Measurements from ENCODE around the gene FGF22.
A peak's percentile ranks its signal among the peaks of the same experiment; 100 is the strongest.
"Not testable (repeated sequence)": the region's sequence is repeated elsewhere in the genome, so short reads cannot be mapped to it uniquely, and the experiment has no call there.

The FGF22 gene
- total RNA-seq, result 0 to 0.55 (median 0) reads per million in 17 experiments

DNA sequence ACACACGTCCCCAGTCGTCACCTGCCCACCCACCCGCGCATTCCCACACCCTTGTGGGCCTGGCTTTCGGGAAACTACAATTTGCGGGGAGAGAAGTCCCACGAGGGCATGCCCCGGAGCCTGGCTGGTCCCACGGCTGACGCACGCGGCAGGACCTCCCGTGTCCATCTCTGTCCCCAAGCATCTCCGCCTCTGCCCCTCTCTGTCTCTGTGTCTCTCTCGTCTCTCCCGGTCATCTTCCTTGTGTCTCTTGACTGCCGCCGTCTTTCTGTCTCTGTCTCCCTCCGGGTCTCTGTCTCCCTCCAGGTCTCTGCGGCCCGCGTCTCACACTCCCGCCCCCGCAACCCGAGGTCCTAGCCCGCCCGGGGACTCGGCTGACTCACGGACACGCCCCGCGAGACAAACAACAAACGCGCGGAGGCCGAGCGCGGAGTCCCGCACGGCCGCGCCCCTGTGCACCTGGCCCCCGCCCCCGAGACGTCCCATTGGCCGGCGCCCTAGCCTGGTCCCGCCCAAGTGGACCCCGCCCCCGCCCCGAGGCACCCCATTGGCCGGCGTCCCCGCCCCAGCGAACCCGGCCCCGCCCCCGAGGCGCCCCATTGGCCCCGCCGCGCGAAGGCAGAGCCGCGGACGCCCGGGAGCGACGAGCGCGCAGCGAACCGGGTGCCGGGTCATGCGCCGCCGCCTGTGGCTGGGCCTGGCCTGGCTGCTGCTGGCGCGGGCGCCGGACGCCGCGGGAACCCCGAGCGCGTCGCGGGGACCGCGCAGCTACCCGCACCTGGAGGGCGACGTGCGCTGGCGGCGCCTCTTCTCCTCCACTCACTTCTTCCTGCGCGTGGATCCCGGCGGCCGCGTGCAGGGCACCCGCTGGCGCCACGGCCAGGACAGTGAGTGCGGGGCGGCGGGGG, at the start of gene FGF22:
Gene FGF22, plus strand, starts transcription at position 627 of the 908 bp plus-strand sequence. Its CDS starts 47 bp downstream, at position 674.
- peak; percentile 91 to 98 (median 94) for DNase-seq

DNA sequence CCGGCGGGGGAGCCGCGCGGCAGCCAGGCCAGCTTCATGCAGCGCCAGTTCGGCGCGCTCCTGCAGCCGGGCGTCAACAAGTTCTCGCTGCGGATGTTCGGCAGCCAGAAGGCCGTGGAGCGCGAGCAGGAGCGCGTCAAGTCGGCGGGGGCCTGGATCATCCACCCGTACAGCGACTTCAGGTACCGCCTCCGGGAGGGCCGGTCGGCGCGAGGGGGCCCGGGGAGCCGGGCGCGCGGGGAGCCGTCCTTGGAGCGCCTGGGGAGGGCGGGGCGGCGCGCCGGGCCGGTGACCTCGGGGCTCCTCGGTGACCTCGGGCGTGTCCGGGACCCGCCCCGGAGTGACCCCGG, 49.3 kb upstream of the FGF22 start:
- DNase-seq, result peak in 1 of 4 experiments; percentile 59

DNA sequence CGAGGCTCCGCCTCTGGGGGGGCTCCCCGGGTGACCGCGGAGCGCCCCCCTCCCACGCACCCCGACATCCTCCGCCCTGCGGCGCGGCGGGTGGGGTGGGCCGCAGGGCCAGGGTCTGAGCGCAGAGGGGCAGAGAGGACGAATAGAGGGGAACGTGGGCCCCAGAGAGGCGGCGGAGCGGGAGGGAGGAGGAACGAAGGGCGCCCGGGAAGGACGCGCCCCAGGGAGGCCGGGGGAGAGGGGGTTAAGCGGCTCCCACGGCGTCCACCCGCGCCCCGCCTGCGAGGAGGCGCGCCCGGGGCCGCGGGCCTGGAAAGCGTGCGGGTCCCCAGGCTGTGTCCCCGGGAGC, 49.0 kb upstream of the FGF22 start:
- DNase-seq, result no peak

DNA sequence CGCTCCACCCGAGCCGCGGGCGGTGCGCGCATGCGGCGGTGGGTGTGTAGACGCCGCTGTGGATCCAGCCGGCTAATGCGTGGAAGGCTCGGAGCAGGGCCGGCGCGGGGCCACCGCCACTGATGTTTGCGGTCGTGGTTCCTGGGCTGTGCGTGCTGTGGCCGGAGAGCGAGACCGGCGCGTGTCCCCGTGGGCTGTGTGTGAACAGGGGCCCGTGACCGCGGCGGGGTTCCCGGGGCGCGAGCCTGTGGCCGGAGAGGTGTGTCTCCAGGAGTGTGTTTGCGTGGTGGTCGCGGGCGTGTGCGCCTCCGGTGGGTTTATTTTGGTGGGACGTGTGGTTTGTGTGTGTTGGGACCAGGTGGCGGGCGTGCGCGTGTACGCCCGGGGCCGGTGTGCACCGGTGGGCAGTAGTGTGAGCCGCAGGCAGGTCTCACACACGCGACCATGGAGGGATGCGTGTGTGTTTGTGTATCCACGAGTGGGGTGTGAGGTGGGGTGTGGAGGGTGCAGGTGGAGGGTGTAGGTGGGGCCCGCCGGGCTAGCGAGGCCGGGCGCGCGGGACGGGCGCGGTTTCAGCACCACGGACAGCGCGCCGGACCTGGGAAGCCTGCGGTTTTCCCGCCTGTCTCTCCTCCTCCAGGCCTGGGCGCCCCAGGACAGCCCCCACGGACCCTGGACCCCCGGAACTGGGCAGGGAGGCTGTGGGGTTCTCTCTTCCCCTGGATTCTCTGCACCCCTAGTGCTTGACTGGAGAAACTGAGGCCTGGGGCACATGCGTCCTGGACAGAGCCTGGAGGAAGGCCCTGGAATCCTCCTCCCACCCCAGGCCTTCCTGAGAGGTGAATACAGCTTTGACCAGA, 48.4 kb upstream of the FGF22 start:
- DNase-seq, result peak; percentile 23 to 74 (median 46)

DNA sequence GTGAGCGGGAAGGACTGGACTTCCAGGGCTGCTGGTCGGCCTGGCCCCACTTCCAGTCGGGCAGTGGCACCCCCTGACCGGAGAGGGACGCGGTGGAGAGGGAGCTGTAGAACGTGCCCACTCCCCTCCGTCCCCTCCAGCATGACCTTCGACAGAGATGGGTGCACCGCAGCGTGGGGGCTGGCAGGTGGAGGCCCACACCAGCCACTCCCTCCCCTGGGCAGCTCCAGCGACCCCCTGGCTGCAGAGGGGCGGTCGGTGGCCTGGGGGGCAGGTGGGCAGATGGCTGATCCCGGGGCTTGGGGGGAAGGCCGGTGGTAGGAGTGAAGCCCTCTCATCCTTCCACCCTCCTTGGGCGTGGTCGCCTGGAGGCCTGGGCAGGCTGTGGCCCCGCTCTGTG, 47.6 kb upstream of the FGF22 start:
- no peak for DNase-seq

DNA sequence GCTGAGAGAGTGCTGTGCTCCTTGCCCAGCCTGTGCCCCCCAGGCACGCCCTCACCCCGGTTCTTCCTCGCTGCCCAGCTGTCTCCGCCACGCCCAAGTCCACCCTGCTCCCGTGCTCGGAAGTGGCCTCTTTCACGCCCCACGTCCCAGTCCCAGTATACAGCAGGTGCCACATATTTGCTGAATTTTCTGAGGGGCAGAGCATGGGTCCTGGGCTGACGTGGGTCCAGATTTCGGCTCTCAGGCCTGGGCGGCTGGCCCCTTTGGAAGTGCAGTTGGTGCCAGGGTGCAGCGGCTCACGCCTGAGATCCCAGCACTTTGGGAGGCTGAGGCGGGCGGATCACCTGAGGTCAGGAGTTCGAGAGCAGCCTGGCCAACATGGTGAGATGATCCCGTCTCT, 46.6 kb upstream of the FGF22 start:
- no peak for DNase-seq

DNA sequence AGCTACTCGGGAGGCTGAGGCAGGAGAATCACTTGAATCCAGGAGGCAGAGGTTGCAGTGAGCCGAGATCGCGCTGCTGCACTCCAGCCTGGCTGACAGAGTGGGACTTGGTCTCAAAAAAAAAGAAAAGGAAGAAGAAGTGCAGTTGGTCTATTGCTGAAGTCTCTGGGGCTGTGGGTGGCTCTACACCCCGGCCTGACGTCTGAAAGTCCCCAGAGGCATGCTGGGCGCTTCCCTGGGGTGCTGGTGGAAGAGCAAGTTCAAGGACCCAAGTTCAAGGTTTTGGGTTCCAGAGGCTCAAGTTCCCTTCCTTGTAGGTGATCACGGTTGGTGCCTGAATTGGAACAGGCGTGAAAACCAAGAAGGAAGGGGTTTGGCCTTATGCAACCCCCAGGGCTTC, 46.2 kb upstream of the FGF22 start:
- peak in 2 of 4 experiments; percentile 41 to 59 for DNase-seq

DNA sequence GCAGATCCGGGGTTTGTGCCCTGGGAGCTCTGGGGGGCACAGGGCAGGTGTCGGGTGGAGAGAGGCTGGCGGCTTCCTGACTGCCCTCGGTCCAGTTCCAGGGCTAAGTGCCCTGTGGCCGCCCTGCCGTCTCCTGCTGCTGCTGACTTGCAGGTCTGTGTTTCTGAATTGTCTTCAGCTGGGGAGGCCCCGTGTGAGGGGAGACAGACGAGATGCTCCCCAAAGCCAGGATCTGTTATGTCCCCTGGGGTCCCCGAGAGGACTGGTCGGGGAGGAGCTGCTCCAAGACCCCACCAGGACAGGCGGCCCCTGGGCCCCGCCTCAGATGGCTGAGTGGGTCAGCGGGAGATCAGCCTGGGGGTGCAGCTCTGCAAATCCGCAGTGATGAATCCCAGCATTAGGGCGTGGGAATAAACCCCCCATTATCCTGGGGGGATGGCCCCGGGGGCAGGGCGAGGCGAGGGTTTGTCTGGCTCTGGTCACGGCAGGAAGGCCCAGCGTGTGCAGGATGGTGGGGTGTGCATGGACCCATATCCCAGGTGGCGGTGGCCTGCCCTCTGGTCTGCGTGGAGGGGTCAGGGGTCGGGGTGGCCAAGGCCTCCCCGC, 45.3 kb upstream of the FGF22 start:
- DNase-seq, result no peak

DNA sequence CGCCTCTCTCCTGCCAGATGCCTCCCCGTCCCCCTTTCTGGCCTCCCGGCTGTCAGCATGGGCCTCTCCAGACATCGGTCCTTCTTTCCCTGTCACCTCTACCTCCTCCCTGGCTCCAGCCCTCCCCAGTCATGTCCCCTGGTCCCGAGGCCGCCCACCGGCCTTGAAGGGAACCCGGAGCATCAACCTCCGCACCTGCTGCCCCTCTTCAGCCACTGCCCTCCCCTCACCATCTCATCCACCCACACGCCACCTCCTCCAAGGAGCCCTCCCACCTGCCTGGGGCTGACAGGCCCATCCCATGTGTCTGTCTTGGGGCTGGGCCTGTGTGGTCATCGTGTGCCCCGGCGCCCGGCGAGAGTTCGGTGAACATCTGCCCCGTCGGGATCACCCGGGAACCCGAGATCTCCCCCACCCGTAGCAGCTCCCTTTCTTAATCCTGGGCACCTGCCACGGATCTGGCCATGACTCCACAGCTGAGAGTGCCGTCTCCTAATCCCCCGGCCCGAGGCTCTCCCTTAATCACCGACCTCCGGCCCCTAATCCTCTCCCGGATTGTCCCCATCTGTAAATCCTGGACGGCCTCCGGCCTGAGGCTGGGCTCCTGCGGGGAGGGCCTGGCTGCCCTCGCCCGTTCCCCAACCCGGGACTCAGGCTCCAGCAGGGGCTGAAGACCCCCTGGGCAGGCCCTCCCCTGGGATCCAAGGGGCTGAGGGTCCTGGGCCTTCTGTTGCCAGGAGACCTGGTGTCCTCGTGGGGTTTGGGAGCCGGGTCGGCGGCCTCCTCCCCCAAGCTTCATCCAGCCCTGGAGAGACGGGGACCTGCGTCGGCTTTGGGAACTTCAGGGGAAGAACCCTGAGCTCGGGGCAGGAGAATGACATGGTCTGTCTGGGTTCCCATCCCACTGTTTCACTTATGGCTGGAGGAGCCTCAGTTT, 44.1 kb upstream of the FGF22 start:
- no peak for DNase-seq

DNA sequence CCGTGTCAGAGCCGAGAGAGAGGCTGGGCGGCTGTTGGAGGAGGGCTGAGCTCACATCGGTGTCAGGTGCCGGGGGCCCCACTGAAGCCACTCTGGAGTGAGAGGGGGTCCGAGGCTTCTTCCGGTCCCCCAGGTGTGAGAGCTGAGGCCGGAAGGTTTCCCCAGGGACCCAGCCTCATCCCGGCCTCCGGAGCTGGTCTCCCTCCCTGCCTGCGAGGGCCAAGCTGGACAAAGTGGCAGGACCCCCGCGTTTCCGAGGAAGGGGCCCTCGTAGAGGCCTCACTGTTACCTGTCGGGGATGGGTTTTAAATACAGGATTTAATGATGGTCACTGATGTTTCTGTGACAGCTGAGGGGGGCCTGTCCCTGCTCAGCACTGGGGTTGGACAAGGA, 43.4 kb upstream of the FGF22 start:
- no peak for DNase-seq

DNA sequence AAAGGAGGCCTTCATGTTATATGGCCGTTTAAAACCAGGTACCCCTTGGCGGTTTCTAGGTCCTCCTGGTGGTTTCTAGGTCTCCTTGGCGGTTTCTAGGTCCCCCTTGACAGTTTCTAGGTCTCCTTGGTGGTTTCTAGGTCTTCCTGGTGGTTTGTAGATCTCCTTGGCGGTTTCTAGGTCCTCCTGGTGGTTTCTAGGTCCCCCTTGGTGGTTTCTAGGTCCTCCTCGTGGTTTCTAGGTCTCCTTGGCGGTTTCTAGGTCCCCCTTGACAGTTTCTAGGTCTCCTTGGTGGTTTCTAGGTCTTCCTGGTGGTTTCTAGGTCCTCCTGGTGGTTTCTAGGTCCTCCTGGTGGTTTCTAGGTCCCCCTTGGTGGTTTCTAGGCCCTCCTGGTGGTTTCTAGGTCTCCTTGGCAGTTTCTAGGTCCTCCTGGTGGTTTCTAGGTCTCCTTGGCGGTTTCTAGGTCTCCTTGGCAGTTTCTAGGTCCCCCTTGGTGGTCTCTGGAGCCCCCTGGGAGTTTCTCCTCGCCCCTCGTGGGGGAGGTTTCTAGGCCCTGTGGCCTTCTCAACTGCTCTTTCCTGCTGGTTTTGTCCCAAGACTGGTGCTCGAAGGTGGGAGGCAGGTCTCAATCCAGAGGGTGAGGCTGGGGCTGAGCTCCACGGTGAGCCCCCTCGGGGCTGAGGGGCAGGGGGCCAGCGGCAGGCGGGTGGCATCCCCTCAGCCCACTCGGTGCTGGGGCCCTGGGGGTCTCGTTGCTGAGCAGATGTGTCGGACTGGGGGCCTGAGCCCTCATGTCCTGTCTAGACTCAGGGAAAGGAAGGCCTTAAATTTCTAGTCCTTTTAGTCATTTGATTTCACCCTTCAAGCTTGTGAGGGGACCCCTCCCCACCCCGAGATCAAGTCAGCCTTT, 42.0 kb upstream of the FGF22 start:
- DNase-seq, result no peak

DNA sequence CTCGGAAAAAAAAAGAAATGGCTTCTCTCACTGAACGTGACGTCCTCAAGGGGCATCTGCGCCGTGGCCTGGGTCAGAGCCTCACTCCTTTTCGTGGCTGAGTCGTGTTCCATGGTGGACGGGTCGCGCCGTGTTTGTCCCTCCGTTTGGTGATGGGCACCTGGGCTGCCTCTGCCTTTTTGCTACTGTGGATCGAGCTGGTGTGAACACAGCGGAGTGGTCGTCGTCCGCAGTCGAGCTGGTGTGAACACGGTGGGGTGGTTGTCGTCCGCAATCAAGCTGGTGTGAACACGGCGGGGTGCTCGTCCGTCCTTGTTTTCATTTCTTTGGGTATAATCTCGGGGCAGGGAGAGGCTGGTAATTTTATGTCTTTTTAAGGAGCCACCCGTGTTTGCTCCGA, 38.4 kb upstream of the FGF22 start:
- DNase-seq, result no peak

DNA sequence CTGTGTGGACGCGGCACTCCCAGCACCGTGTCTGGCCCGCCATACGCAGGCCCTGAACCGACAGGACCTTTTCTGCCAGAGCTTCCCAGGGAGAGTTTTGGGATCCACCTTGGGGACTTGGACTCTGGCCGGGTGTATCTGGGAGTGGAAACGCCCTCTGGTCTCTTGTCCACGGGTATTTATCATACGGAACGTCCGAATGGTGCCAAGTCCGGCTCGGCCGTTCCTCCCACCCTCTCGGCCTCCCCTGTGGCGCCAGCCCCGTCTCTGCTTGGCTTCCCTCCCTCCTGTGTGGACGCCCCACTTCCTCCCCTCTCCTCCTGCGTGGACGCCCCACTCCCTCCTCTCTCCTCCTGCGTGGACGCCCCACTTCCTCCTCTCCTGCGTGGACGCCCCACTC, 37.9 kb upstream of the FGF22 start:
- DNase-seq, result no peak

DNA sequence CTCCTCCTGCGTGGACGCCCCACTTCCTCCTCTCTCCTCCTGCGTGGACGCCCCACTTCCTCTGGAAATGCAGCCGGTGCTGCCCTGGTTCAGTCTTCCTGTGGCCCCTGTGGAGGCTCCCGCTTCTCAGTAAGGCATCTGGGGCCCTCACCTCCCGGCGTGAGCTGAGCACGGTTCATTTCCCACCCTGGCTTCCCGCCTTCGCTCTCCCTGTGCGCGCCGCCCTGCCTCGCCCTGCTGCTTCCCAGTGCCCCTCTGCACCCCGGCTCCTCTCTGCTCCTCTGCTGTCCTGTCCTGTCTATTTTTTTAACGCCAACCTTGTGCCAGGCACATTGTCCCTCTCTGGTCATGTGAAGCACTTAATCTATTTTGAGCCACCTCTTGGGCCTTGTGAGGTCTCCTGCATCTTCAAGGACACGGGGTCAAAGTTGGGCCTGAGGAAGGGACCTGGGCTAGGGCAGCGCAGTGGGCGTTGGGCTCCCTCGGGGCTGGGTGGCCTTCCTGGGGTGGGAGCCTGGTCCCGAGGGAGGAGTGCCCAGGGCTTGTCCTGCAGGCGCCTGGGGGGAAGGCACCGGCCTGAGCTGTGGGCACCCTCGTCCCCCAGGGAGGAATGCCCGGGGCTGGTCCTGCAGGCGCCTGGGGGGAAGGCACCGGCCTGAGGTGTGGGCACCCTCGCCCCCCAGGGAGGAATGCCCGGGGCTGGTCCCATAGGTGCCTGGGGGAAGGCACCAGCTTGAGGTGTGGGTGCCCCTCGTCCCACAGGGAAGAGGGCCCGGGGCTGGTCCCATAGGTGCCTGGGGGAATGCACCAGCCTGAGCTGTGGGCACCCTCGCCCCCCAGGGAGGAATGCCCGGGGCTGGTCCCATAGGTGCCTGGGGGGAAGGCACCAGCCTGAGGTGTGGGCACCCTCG, 37.0 kb upstream of the FGF22 start:
- no peak for DNase-seq

DNA sequence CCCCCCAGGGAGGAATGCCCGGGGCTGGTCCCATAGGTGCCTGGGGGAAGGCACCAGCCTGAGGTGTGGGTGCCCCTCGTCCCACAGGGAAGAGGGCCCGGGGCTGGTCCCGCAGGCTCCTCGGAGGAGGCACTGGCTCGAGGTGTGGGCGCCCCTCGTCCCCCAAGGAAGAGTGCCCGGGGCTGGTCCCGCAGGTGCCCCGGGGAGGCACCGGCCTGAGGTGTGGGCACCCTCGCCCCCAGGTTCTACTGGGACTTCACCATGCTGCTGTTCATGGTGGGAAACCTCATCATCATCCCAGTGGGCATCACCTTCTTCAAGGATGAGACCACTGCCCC, 36.4 kb upstream of the FGF22 start:
- not testable (repeated sequence) for DNase-seq

DNA sequence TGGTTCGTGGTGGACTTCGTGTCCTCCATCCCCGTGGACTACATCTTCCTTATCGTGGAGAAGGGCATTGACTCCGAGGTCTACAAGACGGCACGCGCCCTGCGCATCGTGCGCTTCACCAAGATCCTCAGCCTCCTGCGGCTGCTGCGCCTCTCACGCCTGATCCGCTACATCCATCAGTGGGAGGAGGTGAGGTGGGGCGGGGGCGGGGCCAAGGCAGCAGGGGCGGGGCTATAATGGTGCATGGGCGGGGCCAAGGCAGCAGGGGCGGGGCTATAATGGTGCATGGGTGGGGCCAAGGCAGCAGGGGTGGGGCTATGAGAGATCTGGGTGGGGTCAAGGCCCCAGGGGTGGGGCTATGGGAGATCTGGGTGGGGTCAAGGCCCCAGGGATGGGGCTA, 35.9 kb upstream of the FGF22 start:
- DNase-seq, result not testable (repeated sequence)

DNA sequence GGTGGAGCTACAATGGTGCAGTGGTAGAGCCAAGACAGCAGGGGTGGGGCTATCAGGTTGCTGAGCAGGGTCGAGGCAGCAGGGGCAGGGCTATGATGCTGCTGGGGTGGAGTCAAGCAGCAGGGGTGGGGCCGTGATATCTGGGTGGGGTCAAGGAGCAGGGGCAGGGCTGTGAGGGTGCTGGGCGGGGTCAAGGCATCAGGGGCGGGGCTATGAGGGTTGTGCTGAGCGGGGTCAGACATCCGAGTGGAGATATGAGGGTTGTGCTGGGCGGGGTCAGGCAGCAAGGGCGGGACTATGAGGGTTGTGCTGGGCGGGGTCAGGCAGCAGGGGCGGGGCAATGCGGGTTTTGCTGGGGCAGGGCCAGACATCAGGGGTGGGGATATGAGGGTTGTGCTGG, 35.3 kb upstream of the FGF22 start:
- peak in 2 of 4 experiments; percentile 12 to 27 for DNase-seq

DNA sequence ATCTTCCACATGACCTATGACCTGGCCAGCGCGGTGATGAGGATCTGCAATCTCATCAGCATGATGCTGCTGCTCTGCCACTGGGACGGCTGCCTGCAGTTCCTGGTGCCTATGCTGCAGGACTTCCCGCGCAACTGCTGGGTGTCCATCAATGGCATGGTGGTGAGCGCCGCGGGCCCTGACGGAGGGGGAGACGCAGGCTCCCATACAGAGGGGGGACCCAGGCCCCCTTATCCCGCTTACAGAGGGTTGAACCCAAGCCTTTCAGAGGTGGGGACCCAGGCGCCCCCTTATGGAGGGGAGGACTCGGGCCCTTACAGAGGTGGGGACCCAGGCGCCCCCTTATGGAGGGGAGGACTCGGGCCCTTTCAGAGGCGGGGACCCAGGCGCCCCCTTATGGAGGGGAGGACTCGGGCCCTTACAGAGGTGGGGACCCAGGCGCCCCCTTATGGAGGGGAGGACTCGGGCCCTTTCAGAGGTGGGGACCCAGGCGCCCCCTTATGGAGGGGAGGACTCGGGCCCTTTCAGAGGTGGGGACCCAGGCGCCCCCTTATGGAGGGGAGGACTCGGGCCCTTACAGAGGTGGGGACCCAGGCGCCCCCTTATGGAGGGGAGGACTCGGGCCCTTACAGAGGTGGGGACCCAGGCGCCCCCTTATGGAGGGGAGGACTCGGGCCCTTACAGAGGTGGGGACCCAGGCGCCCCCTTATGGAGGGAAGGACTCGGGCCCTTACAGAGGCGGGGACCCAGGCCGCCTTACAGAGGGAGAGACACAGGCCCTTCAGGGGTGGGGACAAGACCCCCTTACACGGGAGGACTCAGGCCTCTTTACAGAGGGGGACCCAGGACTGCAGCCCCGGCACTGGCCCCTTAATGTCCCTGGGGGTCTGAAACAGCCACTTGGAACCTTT, 34.4 kb upstream of the FGF22 start:
- peak in 1 of 4 experiments; percentile 16 for DNase-seq

Measured in suppressor macrophage (primary cell).